ENCODE measurements around the gene CHAMP1.
"Not testable (repeated sequence)": the region's sequence is repeated elsewhere in the genome, so short reads cannot be mapped to it uniquely, and the experiment has no call there.

DNA sequence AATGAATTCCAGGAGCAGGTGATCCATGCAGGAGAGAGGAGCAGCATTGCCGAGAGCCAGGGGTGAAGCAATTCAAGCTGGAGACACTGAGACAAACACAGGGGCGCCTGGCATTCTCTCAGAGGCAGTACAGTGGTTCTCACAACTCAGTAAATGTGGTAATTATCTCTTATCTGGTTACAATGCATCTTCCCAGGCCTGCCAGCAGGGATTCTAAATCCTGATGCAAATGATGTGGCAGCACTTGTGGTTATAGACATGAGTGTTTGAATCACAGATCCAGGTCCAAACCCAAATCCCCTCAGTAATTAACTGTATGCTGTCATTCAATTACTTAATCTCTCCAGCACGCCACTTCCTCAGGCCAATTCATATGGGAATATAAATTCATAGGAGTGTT is 19.6 kb downstream of the CHAMP1 start:
- not testable (repeated sequence) for TF ChIP-seq SIX5 (IDR thresholded peaks at IDR 0.05; ENCODE audit: low read depth, low read length); TAF1 (IDR thresholded peaks at IDR 0.05; ENCODE audit: low read depth, low read length); EP300 (IDR thresholded peaks at IDR 0.05; ENCODE audit: borderline replicate concordance in 1 of 2, low read depth in 2 of 2, low read length in 2 of 2); SIN3A (conservative IDR thresholded peaks at IDR 0.05 in 1 of 2, IDR thresholded peaks at IDR 0.05 in 1 of 2; ENCODE audit: low read depth in 1 of 2, low read length in 2 of 2); POLR2A (IDR thresholded peaks at IDR 0.05; ENCODE audit: control extremely low read depth in 1 of 2, low read depth in 2 of 2, low read length in 2 of 2); PHF8 (conservative IDR thresholded peaks at IDR 0.05; ENCODE audit: low read depth, low read length); SP1 (IDR thresholded peaks at IDR 0.05; ENCODE audit: low read depth, low read length); EZH2 (IDR thresholded peaks at IDR 0.05; ENCODE audit: low read depth, low read length, severe bottlenecking); SAP30 (IDR thresholded peaks at IDR 0.05; ENCODE audit: insufficient read depth, insufficient replicate concordance, low read length); TAF7 (optimal IDR thresholded peaks at IDR 0.05; ENCODE audit: borderline replicate concordance, low read depth, low read length)
- TF ChIP-seq, protein P1, sequence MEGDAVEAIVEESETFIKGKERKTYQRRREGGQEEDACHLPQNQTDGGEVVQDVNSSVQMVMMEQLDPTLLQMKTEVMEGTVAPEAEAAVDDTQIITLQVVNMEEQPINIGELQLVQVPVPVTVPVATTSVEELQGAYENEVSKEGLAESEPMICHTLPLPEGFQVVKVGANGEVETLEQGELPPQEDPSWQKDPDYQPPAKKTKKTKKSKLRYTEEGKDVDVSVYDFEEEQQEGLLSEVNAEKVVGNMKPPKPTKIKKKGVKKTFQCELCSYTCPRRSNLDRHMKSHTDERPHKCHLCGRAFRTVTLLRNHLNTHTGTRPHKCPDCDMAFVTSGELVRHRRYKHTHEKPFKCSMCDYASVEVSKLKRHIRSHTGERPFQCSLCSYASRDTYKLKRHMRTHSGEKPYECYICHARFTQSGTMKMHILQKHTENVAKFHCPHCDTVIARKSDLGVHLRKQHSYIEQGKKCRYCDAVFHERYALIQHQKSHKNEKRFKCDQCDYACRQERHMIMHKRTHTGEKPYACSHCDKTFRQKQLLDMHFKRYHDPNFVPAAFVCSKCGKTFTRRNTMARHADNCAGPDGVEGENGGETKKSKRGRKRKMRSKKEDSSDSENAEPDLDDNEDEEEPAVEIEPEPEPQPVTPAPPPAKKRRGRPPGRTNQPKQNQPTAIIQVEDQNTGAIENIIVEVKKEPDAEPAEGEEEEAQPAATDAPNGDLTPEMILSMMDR (IDR thresholded peaks at IDR 0.05; ENCODE audit: control extremely low read depth in 1 of 3, insufficient read depth in 1 of 3, low read depth in 1 of 3, low read length in 3 of 3), result not testable (repeated sequence)
- TF ChIP-seq, protein P2, sequence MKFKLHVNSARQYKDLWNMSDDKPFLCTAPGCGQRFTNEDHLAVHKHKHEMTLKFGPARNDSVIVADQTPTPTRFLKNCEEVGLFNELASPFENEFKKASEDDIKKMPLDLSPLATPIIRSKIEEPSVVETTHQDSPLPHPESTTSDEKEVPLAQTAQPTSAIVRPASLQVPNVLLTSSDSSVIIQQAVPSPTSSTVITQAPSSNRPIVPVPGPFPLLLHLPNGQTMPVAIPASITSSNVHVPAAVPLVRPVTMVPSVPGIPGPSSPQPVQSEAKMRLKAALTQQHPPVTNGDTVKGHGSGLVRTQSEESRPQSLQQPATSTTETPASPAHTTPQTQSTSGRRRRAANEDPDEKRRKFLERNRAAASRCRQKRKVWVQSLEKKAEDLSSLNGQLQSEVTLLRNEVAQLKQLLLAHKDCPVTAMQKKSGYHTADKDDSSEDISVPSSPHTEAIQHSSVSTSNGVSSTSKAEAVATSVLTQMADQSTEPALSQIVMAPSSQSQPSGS (IDR thresholded peaks at IDR 0.05; ENCODE audit: low read length), result not testable (repeated sequence)
- TF ChIP-seq, protein P3, sequence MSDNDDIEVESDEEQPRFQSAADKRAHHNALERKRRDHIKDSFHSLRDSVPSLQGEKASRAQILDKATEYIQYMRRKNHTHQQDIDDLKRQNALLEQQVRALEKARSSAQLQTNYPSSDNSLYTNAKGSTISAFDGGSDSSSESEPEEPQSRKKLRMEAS (IDR thresholded peaks at IDR 0.05), result not testable (repeated sequence)
